ENCODE data around the gene NABP1. TPM values are rescaled to one million over a fixed set of nuclear protein-coding genes. Genes with fewer than 3 reads are reported as not detected.

Gene NABP1
- polyA plus RNA-seq, 1 experiment = 204 TPM

- POLR2A ChIA-PET = no interaction called here
Measured at GRCh38 chr2:191714925-191715324, 37.0 kb downstream of the NABP1 start.

GRCh38 chr2:191715471-191715870 is 37.5 kb downstream of the NABP1 start:
- no peaks in the 10 kb centered on the region for H3K27me3 ChIP-seq (ENCODE audit: control insufficient read depth, insufficient read depth, low read length)
- TF ChIP-seq CTCF (IDR thresholded peaks at IDR 0.05; ENCODE audit: low read depth, low read length) = no peak
- POLR2A ChIA-PET = no interaction called here
- CTCF ChIA-PET = interaction anchor here (1.3 to 1.5 kb wide), 2 partner anchors 148 to 447 kb away, joined by 3 read pairs; no protein-coding TSS in a partner anchor
- no peak for DNase-seq (ENCODE audit: low read depth, low spot score)
- H3K27ac ChIP-seq (ENCODE audit: low read depth, low read length) = no peak overlapping the region
- H3K9me3 ChIP-seq (ENCODE audit: control insufficient read depth, insufficient read depth, low read length) = no peaks in the 10 kb centered on the region
- H3K4me3 ChIP-seq (ENCODE audit: low read depth, low read length) = no peak overlapping the region

More at GRCh38 chr2:191714925-191715324, 37.0 kb downstream of the NABP1 start:
- CTCF ChIA-PET = interaction anchor here (1.3 to 1.5 kb wide), 2 partner anchors 148 to 447 kb away, joined by 3 read pairs; no protein-coding TSS in a partner anchor
- Histone ChIP-seq H3K27me3 (ENCODE audit: control insufficient read depth, insufficient read depth, low read length) (no peaks in the 10 kb centered on the region), H3K27ac (ENCODE audit: low read depth, low read length) (no peak overlapping the region), H3K4me3 (ENCODE audit: low read depth, low read length) (no peak overlapping the region), H3K9me3 (ENCODE audit: control insufficient read depth, insufficient read depth, low read length) (no peaks in the 10 kb centered on the region)
- no peak for TF ChIP-seq CTCF (IDR thresholded peaks at IDR 0.05; ENCODE audit: low read depth, low read length)
- DNase-seq (ENCODE audit: low read depth, low spot score) = no peak

GRCh38 chr2:191719261-191719660 is 41.3 kb downstream of the NABP1 start:
- CTCF ChIA-PET = interaction anchor here (1.0 kb wide), 1 partner anchor 39 kb away, joined by 3 read pairs; no protein-coding TSS in a partner anchor

GRCh38 chr2:191719938-191720337 is 42.0 kb downstream of the NABP1 start:
- no peak overlapping the region for H3K27ac ChIP-seq (ENCODE audit: low read depth, low read length)
- H3K27me3 ChIP-seq (ENCODE audit: control insufficient read depth, insufficient read depth, low read length) = no peaks in the 10 kb centered on the region
- no peaks in the 10 kb centered on the region for H3K9me3 ChIP-seq (ENCODE audit: control insufficient read depth, insufficient read depth, low read length)
- POLR2A ChIA-PET = no interaction called here
- no peak for DNase-seq (ENCODE audit: low read depth, low spot score)
- CTCF ChIA-PET = interaction anchor here (1.0 kb wide), 1 partner anchor 39 kb away, joined by 3 read pairs; no protein-coding TSS in a partner anchor
- H3K4me3 ChIP-seq (ENCODE audit: low read depth, low read length) = no peak overlapping the region
- TF ChIP-seq CTCF (IDR thresholded peaks at IDR 0.05; ENCODE audit: low read depth, low read length) = no peak

More at GRCh38 chr2:191719261-191719660, 41.3 kb downstream of the NABP1 start:
- Histone ChIP-seq H3K27ac (ENCODE audit: low read depth, low read length) (no peak overlapping the region), H3K27me3 (ENCODE audit: control insufficient read depth, insufficient read depth, low read length) (no peaks in the 10 kb centered on the region), H3K9me3 (ENCODE audit: control insufficient read depth, insufficient read depth, low read length) (no peaks in the 10 kb centered on the region), H3K4me3 (ENCODE audit: low read depth, low read length) (no peak overlapping the region)
- no peak for DNase-seq (ENCODE audit: low read depth, low spot score)
- TF ChIP-seq CTCF (IDR thresholded peaks at IDR 0.05; ENCODE audit: low read depth, low read length) = no peak
- POLR2A ChIA-PET = no interaction called here

- Histone ChIP-seq H3K27me3 (ENCODE audit: control insufficient read depth, insufficient read depth, low read length) (no peaks in the 10 kb centered on the region), H3K4me3 (ENCODE audit: low read depth, low read length) (no peak overlapping the region), H3K9me3 (ENCODE audit: control insufficient read depth, insufficient read depth, low read length) (no peaks in the 10 kb centered on the region), H3K27ac (ENCODE audit: low read depth, low read length) (no peak overlapping the region)
- ChIA-PET POLR2A (no interaction called here), CTCF (no interaction called here)
- no peak for TF ChIP-seq CTCF (IDR thresholded peaks at IDR 0.05; ENCODE audit: low read depth, low read length)
- DNase-seq (ENCODE audit: low read depth, low spot score) = no peak
Measured at GRCh38 chr2:191721331-191721730, 43.4 kb downstream of the NABP1 start.
